Measurements from ENCODE around the gene FFAR1. TPM values are rescaled to one million over a fixed set of nuclear protein-coding genes. Genes with fewer than 3 reads are reported as not detected.

The FFAR1 gene
- total and polyA plus RNA-seq, 10 donors, result 0.16 to 0.52 (median 0.26) TPM; not detected in 3

DNA sequence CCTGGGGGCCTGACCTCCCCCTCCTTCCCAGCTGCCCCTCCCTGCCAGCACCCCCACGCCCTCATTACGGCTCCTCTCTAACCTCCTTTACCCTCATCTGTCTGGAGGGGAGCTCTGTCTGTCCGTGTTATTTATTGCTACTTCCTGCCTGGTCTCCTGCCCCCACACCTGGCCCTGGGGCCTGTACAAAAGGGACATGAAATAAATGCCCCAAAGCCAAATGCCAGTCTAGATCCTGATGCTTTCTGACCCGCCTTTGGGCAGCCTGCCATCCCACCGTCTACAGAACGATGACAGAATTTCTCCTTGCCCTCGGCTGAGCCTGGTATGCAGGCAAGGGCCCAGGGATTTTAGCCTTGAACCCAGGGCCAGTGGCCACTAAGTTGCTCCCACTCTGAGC, 34.1 kb upstream of the FFAR1 start:
- 22 to 53% (median 30%) methylated on average over 4 to 7 of the region's 7 CpGs for WGBS, 5 donors
- no peak for DNase-seq
- H3K27ac ChIP-seq, result peak overlapping the region in 2 of 8 donors; percentile 20 to 30
- intact Hi-C loops (cut with DNase I; ENCODE audit: low total_unique reads), result no loop called here
- no peak for TF ChIP-seq POLR2AphosphoS5 (IDR thresholded peaks at IDR 0.05)
- TF ChIP-seq, protein P1, sequence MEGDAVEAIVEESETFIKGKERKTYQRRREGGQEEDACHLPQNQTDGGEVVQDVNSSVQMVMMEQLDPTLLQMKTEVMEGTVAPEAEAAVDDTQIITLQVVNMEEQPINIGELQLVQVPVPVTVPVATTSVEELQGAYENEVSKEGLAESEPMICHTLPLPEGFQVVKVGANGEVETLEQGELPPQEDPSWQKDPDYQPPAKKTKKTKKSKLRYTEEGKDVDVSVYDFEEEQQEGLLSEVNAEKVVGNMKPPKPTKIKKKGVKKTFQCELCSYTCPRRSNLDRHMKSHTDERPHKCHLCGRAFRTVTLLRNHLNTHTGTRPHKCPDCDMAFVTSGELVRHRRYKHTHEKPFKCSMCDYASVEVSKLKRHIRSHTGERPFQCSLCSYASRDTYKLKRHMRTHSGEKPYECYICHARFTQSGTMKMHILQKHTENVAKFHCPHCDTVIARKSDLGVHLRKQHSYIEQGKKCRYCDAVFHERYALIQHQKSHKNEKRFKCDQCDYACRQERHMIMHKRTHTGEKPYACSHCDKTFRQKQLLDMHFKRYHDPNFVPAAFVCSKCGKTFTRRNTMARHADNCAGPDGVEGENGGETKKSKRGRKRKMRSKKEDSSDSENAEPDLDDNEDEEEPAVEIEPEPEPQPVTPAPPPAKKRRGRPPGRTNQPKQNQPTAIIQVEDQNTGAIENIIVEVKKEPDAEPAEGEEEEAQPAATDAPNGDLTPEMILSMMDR (IDR thresholded peaks at IDR 0.05 in 8 of 11, conservative IDR thresholded peaks at IDR 0.05 in 3 of 11), result no peak
- no peak for TF ChIP-seq POLR2A (IDR thresholded peaks at IDR 0.05)
- H3K4me1 ChIP-seq, result peaks cover 7 to 100% (median 22%) of the 10 kb centered on the region in 6 donors
- no peaks in the 10 kb centered on the region for H3K27me3 ChIP-seq (replicated peaks in 1 of 7)
- no peaks in the 10 kb centered on the region for H3K9me3 ChIP-seq
- no peak overlapping the region for H3K4me3 ChIP-seq
- no peaks in the 10 kb centered on the region for H3K36me3 ChIP-seq

DNA sequence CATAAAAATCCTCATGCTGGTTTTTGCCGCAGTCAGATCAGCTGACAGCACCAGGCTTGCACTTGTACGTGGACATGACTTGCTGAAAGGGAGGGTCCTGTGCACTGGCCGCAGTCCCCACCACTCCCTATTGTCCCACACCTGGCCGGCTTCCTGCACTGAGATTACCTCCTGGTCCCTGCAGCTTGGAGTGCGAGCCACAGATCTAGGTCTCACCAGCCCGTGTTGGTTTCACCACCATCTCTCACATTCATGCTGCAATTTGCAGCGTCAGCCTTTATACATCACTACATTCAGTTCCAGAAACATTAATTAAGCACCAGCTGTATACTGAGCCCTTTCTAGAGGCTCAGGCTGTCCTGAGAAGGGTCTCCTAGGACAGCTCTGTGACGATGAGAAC, 33.7 kb upstream of the FFAR1 start:
- H3K4me3 ChIP-seq, result no peak overlapping the region
- H3K36me3 ChIP-seq, result no peaks in the 10 kb centered on the region
- no peak overlapping the region for H3K27ac ChIP-seq
- no peaks in the 10 kb centered on the region for H3K27me3 ChIP-seq (replicated peaks in 1 of 7)
- H3K9me3 ChIP-seq, result no peaks in the 10 kb centered on the region
- WGBS, 5 donors, result 82 to 91% (median 89%) methylated on average over 8 of the region's 8 CpGs
- DNase-seq, result no peak
- TF ChIP-seq POLR2A (IDR thresholded peaks at IDR 0.05) (no peak), POLR2AphosphoS5 (IDR thresholded peaks at IDR 0.05) (no peak)
- TF ChIP-seq, protein P1 (IDR thresholded peaks at IDR 0.05 in 8 of 11, conservative IDR thresholded peaks at IDR 0.05 in 3 of 11), result no peak
- H3K4me1 ChIP-seq, result peaks cover 10 to 100% (median 27%) of the 10 kb centered on the region in 6 donors
- intact Hi-C loops (cut with DNase I; ENCODE audit: low total_unique reads), result no loop called here

DNA sequence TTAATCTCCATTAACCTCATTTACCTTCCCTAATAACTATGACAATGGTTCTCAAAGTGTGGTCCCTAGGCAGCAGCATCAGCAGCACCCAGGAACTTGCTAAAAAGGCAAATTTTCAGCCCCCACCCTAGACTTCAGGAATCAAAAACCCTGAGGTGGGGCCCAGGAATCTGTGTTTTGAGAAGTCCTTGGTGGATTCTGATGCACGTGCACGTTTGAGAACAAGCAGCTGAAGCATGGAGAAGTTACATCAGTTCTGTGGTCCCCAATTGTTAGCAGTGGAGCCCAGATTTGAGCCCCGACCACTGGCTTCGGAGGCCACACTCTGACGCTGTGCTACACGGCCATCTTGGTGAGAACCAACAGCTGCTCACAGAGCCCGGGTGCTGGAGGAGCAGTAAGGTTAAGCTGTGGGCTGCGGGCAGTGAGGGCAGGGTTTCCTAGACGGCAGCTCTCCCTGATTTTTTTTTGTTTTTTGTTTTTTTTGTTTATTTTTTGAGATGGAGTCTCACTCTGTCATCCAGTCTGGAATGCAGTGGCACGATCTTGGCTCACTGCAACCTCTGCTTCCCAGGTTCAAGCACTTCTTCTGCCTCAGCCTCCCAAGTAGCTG, 32.7 kb upstream of the FFAR1 start:
- no peak for DNase-seq
- Histone ChIP-seq H3K4me1 (peaks cover 19 to 100% (median 36%) of the 10 kb centered on the region in 6 donors), H3K4me3 (no peak overlapping the region), H3K27ac (no peak overlapping the region), H3K36me3 (no peaks in the 10 kb centered on the region), H3K9me3 (no peaks in the 10 kb centered on the region), H3K27me3 (replicated peaks in 1 of 7) (no peaks in the 10 kb centered on the region)
- no peak for TF ChIP-seq POLR2A (IDR thresholded peaks at IDR 0.05)
- TF ChIP-seq POLR2AphosphoS5 (IDR thresholded peaks at IDR 0.05), result no peak
- TF ChIP-seq, protein P1 (IDR thresholded peaks at IDR 0.05 in 8 of 11, conservative IDR thresholded peaks at IDR 0.05 in 3 of 11), result no peak
- intact Hi-C loops (cut with DNase I; ENCODE audit: low total_unique reads), result no loop called here
- 63 to 81% (median 77%) methylated on average over 10 of the region's 10 CpGs for WGBS, 5 donors

DNA sequence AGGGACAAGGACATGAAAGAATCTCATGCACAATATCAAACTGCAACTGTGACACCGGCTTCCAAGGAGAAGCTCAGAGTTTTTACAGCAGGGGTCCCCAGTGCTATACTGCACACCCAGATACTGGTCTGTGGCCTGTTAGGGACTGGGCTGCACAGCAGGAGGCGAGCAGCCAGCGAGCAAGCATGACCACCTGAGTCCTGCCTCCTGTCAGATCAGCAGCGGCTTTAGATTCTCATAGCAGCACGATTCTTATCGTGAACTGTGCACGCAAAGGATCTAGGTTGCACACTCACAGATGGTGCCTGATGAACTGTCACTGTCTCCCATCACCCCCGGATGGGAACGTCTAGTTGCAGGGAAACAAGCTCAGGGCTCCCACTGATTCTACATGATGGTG, 31.8 kb upstream of the FFAR1 start:
- Histone ChIP-seq H3K36me3 (no peaks in the 10 kb centered on the region), H3K27me3 (replicated peaks in 1 of 7) (no peaks in the 10 kb centered on the region), H3K4me3 (no peak overlapping the region), H3K27ac (peak overlapping the region in 3 of 8 donors; percentile 48 to 82 (median 72)), H3K4me1 (peaks cover 24 to 100% (median 45%) of the 10 kb centered on the region in 6 donors), H3K9me3 (no peaks in the 10 kb centered on the region)
- TF ChIP-seq, protein P1 (IDR thresholded peaks at IDR 0.05 in 8 of 11, conservative IDR thresholded peaks at IDR 0.05 in 3 of 11), result no peak
- TF ChIP-seq POLR2A (IDR thresholded peaks at IDR 0.05) (no peak), POLR2AphosphoS5 (IDR thresholded peaks at IDR 0.05) (no peak)
- DNase-seq, result no peak
- intact Hi-C loops (cut with DNase I; ENCODE audit: low total_unique reads), result no loop called here
- WGBS, 5 donors, result 81 to 89% (median 86%) methylated on average over 9 of the region's 9 CpGs

Data from spleen (tissue), 11 donors.